ENCODE results near the gene SPATA1. TPM values are rescaled to one million over a fixed set of nuclear protein-coding genes. Genes with fewer than 3 reads are reported as not detected.
A peak's percentile ranks its signal among the peaks of the same experiment; 100 is the strongest.

Gene SPATA1
- total and polyA plus RNA-seq, 9 of the 15 experiments (the other 6 are each of a cell fraction or from before 2014, with no cell fraction given), result 0.79 to 2.9 (median 1.5) TPM

DNA sequence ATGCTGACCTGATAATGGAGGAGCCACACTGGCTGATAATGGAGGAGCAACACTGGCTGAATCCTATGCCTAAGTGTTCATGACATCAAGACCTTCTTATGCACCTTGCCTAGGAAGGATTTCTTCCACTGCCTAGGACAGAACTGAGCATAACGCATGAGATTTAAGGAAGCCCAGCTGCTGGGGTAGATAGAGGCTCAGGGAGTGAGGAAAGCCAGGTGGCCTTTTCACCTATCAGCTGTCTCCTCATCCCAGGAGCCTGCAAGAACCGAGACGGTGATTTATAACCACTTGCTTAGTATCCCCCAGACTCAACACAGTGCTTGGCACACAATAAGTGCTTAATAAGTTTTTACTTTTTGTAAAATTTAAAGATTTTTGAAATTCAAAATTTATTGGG is 75.5 kb downstream of the SPATA1 start:
- no TSS peak for BruUV-seq (replicated peaks)
- H3K4me2 ChIP-seq (ENCODE audit: insufficient read depth, low read length), result no peak overlapping the region
- no peaks in the 10 kb centered on the region for H3K27me3 ChIP-seq (ENCODE audit: control insufficient read depth in 2 of 2, insufficient read depth in 2 of 2, low read length in 2 of 2)
- no peak overlapping the region for H3K27ac ChIP-seq (ENCODE audit: extremely low read depth, low read depth, low read length)
- peak in 2 of 4 experiments; percentile 22 to 27 for DNase-seq (ENCODE audit: extremely low read depth in 1 of 4, low spot score in 3 of 4)
- intact Hi-C loops (cut with micrococcal nuclease) (no loop called here), in situ Hi-C loops (cut with MboI) (no loop called here)
- ChIA-PET CTCF (ENCODE audit: low intra/inter-chr PET ratio) (no interaction called here), POLR2A (interaction anchor here (2.0 kb wide), 1 partner anchor 8 kb away, joined by 13 read pairs; the partner anchor contains the start of gene CTBS)
- H3K9ac ChIP-seq (ENCODE audit: insufficient read depth in 1 of 2, low read depth in 2 of 2, low read length in 2 of 2), result no peak overlapping the region
- peak; percentile 7; the same call in 2 of the 3 replicates for ATAC-seq
- H3K9me3 ChIP-seq (replicated peaks; ENCODE audit: control insufficient read depth, insufficient read depth, low read depth, low read length), result no peaks in the 10 kb centered on the region
- no peaks in the 10 kb centered on the region for H3K9me1 ChIP-seq (ENCODE audit: control insufficient read depth, insufficient read depth, low read length)
- no peaks in the 10 kb centered on the region for H4K20me1 ChIP-seq (replicated peaks; ENCODE audit: control insufficient read depth, insufficient read depth, low read length)
- H3K79me2 ChIP-seq (ENCODE audit: control insufficient read depth, insufficient read depth, low read length), result no peaks in the 10 kb centered on the region
- 16% methylated on average over 3 of the region's 3 CpGs for WGBS (ENCODE audit: insufficient coverage, low coverage, missing lambda C conversion rate)
- H3K4me3 ChIP-seq, result no peak overlapping the region
- H2AFZ ChIP-seq (ENCODE audit: low read depth, low read length), result no peak overlapping the region
- no peak for FAIRE-seq
- no peaks in the 10 kb centered on the region for H3K36me3 ChIP-seq (ENCODE audit: control insufficient read depth, insufficient read depth, low read length)
- H3K4me1 ChIP-seq (replicated peaks in 1 of 2; ENCODE audit: control insufficient read depth in 2 of 2, insufficient read depth in 2 of 2, low read length in 2 of 2), result peaks cover 0 to 21% of the 10 kb centered on the region in 2 experiments; a peak in 3 of 5 replicates
- TF ChIP-seq, protein P1, sequence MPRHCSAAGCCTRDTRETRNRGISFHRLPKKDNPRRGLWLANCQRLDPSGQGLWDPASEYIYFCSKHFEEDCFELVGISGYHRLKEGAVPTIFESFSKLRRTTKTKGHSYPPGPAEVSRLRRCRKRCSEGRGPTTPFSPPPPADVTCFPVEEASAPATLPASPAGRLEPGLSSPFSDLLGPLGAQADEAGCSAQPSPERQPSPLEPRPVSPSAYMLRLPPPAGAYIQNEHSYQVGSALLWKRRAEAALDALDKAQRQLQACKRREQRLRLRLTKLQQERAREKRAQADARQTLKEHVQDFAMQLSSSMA (CRISPR knock-in tag; IDR thresholded peaks at IDR 0.05), result no peak
- TF ChIP-seq PCBP1 (IDR thresholded peaks at IDR 0.05; ENCODE audit: low read depth, low read length, poor library complexity, severe bottlenecking) (no peak), CBX1 (IDR thresholded peaks at IDR 0.05; ENCODE audit: low read depth) (no peak), SP2 (IDR thresholded peaks at IDR 0.05; ENCODE audit: extremely low read depth, low read depth, low read length, poor library complexity, severe bottlenecking) (no peak), MYNN (IDR thresholded peaks at IDR 0.05) (no peak), MYNN (CRISPR knock-in tag; IDR thresholded peaks at IDR 0.05) (no peak), SMARCC2 (IDR thresholded peaks at IDR 0.05; ENCODE audit: low read depth) (no peak), MAFG (tag; conservative IDR thresholded peaks at IDR 0.05) (no peak), PHB (CRISPR knock-in tag; IDR thresholded peaks at IDR 0.05) (no peak), TCF3 (CRISPR knock-in tag; IDR thresholded peaks at IDR 0.05) (peak; percentile 20; the same call in 1 of the 2 replicates), ZNF253 (CRISPR knock-in tag; conservative IDR thresholded peaks at IDR 0.05) (no peak), ZNF121 (CRISPR knock-in tag; conservative IDR thresholded peaks at IDR 0.05) (no peak), HNRNPK (IDR thresholded peaks at IDR 0.05; ENCODE audit: low read depth, low read length, poor library complexity, severe bottlenecking) (no peak), ZNF551 (CRISPR knock-in tag; IDR thresholded peaks at IDR 0.05) (no peak), KLF1 (tag; IDR thresholded peaks at IDR 0.05) (no peak), TAL1 (IDR thresholded peaks at IDR 0.05) (peak; percentile 9; the same call in 1 of the 2 replicates), NFRKB (IDR thresholded peaks at IDR 0.05; ENCODE audit: low read depth) (no peak), CBFA2T3 (IDR thresholded peaks at IDR 0.05) (peak; percentile 58), KLF6 (CRISPR knock-in tag; IDR thresholded peaks at IDR 0.05; ENCODE audit: borderline replicate concordance) (no peak)
- TF ChIP-seq, protein P2, sequence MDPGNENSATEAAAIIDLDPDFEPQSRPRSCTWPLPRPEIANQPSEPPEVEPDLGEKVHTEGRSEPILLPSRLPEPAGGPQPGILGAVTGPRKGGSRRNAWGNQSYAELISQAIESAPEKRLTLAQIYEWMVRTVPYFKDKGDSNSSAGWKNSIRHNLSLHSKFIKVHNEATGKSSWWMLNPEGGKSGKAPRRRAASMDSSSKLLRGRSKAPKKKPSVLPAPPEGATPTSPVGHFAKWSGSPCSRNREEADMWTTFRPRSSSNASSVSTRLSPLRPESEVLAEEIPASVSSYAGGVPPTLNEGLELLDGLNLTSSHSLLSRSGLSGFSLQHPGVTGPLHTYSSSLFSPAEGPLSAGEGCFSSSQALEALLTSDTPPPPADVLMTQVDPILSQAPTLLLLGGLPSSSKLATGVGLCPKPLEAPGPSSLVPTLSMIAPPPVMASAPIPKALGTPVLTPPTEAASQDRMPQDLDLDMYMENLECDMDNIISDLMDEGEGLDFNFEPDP (CRISPR knock-in tag; IDR thresholded peaks at IDR 0.05), result no peak
- TF ChIP-seq, protein P3, sequence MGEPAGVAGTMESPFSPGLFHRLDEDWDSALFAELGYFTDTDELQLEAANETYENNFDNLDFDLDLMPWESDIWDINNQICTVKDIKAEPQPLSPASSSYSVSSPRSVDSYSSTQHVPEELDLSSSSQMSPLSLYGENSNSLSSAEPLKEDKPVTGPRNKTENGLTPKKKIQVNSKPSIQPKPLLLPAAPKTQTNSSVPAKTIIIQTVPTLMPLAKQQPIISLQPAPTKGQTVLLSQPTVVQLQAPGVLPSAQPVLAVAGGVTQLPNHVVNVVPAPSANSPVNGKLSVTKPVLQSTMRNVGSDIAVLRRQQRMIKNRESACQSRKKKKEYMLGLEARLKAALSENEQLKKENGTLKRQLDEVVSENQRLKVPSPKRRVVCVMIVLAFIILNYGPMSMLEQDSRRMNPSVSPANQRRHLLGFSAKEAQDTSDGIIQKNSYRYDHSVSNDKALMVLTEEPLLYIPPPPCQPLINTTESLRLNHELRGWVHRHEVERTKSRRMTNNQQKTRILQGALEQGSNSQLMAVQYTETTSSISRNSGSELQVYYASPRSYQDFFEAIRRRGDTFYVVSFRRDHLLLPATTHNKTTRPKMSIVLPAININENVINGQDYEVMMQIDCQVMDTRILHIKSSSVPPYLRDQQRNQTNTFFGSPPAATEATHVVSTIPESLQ (CRISPR knock-in tag; IDR thresholded peaks at IDR 0.05), result no peak
- TF ChIP-seq, protein P4, sequence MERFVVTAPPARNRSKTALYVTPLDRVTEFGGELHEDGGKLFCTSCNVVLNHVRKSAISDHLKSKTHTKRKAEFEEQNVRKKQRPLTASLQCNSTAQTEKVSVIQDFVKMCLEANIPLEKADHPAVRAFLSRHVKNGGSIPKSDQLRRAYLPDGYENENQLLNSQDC (CRISPR knock-in tag; IDR thresholded peaks at IDR 0.05), result no peak
